GM12865 (cell line): Measurements from ENCODE around the gene CUL7.

Experiments
- DNase-seq: peaks from one replicate; pipeline ENCODE4 v3.0.0; 2010; ENCODE audit warnings: low read depth
- H3K4me3 ChIP-seq: 2 replicates; pipeline ENCODE4 v1.5.1; 2011; ENCODE audit warnings: mild to moderate bottlenecking, low read depth, low read length, control low read depth
- TF ChIP-seq, protein P1 (sequence below): IDR thresholded peaks from 2 replicates; pipeline ENCODE4 v1.5.1; 2011; ENCODE audit warnings: low read length, control low read depth, low read depth, inconsistent platforms; ENCODE audit not compliant: insufficient read depth; ENCODE audit errors: missing control alignments

CUL7 gene

DNA sequence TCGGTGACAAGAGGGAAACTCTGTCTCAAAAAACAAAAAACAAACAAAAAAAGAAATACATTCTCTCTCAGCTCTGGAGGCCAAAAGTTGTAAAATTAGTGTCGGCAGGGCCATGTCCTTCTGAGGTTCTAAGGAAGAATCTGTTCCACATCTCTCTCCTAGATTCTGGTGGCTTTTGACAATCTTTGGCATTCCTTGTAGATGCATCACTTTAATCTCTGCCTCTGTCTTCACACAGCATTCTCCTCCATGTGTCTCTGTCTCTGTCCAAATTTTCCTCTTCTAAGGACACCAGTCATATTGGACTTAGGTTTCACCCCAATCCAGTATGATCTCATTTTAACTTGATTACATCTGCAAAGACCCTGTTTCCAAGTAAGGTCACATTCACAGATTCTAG is 60.2 kb downstream of the CUL7 start:
- no peak overlapping the region for H3K4me3 ChIP-seq
- DNase-seq: no peak
- TF ChIP-seq, protein P1, sequence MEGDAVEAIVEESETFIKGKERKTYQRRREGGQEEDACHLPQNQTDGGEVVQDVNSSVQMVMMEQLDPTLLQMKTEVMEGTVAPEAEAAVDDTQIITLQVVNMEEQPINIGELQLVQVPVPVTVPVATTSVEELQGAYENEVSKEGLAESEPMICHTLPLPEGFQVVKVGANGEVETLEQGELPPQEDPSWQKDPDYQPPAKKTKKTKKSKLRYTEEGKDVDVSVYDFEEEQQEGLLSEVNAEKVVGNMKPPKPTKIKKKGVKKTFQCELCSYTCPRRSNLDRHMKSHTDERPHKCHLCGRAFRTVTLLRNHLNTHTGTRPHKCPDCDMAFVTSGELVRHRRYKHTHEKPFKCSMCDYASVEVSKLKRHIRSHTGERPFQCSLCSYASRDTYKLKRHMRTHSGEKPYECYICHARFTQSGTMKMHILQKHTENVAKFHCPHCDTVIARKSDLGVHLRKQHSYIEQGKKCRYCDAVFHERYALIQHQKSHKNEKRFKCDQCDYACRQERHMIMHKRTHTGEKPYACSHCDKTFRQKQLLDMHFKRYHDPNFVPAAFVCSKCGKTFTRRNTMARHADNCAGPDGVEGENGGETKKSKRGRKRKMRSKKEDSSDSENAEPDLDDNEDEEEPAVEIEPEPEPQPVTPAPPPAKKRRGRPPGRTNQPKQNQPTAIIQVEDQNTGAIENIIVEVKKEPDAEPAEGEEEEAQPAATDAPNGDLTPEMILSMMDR: no peak

DNA sequence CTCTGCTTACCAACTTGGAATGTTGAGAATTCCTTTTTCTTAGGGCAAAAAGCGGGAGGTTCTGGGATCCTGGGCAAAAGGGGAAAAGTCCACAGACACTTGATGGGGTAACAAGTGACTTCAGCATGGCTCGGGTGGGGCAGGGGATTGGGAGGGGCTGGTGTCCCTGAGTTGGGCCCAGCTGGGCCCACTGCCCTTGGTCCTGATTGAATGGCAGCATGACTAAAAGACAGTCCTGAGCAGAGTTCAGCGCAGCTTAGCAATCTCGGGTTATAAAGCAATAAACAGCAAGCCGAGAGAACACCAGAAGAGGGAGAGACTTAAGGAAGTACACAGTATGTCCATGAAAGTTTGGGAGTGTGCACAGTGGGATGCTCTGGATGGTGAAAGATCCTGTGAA is 63.7 kb downstream of the CUL7 start:
- no peak for DNase-seq
- no peak overlapping the region for H3K4me3 ChIP-seq
- TF ChIP-seq, protein P1: no peak

DNA sequence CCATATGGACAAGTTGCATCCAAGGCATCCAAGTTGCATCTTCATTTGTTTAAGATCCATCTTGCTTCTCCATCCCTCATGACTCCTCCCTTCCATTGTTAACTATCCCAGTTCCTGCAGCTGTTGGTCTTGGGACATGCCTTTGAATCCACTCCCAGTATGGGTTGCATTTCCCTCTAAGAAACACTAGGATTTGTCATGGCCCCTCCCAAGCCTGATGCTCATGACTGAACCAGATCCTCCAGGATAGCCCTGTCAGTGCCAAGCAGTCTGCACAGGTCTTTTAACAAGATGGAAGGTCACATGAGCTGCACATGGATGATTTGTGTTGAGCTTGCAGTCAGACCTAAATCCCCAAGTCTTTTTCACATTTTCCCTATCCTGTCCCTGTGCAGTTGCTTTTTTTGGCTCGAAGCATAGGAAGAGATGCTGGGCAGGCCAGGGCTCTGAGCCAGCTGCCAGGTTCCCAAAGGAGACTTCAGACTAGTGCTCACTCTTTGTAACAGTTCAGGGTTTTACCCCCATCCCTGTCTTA is 65.1 kb downstream of the CUL7 start:
- H3K4me3 ChIP-seq: no peak overlapping the region
- no peak for DNase-seq
- TF ChIP-seq, protein P1: no peak
